ENCODE measurements around the gene QRICH1.

QRICH1 gene

DNA sequence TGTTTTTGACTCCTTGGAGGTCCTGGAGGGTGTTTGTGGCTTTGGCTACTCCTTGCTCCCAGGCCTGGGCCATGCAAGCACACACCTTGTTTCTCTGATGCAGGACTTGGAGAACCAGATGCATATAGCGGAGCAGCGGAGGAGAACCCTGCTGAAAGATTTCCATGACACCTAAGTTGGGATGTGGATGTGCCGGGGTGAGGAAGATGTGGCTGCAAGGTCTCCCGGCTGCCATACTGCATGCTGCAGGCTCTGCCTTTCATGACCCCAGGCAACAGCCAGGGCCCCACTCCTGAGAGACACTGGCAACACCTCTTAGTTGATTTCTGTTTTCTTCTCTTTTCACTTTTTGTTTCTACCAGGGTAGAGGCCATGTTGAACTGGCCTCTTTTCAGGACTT is 110.8 kb downstream of the QRICH1 start:
- H3K4me3 ChIP-seq (ENCODE audit: low read depth, low read length): no peak overlapping the region
- no peak for DNase-seq (ENCODE audit: low read depth)
- TF ChIP-seq, protein P1, sequence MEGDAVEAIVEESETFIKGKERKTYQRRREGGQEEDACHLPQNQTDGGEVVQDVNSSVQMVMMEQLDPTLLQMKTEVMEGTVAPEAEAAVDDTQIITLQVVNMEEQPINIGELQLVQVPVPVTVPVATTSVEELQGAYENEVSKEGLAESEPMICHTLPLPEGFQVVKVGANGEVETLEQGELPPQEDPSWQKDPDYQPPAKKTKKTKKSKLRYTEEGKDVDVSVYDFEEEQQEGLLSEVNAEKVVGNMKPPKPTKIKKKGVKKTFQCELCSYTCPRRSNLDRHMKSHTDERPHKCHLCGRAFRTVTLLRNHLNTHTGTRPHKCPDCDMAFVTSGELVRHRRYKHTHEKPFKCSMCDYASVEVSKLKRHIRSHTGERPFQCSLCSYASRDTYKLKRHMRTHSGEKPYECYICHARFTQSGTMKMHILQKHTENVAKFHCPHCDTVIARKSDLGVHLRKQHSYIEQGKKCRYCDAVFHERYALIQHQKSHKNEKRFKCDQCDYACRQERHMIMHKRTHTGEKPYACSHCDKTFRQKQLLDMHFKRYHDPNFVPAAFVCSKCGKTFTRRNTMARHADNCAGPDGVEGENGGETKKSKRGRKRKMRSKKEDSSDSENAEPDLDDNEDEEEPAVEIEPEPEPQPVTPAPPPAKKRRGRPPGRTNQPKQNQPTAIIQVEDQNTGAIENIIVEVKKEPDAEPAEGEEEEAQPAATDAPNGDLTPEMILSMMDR (IDR thresholded peaks at IDR 0.05; ENCODE audit: insufficient read depth, low read depth, low read length, missing control alignments): no peak

DNA sequence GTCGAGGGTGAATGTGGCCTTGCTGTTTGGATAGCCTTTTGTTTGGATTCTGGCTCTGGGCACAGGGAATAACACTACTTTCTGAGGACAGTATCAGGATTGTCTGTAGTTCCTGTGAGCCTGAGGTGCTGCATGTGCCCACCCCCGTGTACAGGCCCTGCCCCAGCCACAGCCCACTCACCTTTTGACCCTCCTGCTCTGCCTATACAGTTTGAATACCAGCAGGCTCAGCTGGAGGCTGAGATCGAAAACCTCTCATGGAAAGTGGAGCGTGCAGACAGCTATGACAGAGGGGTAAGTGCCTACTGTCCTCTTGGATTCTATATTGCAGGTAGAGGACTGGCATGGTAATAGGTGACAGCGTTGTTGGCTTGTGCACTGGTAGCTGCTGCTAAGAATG is 111.2 kb downstream of the QRICH1 start:
- TF ChIP-seq, protein P1 (IDR thresholded peaks at IDR 0.05; ENCODE audit: insufficient read depth, low read depth, low read length, missing control alignments): no peak
- DNase-seq (ENCODE audit: low read depth): no peak
- no peak overlapping the region for H3K4me3 ChIP-seq (ENCODE audit: low read depth, low read length)

GRCh38 chr3:48982016-48982415 is 111.9 kb downstream of the QRICH1 start:
- TF ChIP-seq, protein P1 (IDR thresholded peaks at IDR 0.05; ENCODE audit: insufficient read depth, low read depth, low read length, missing control alignments): no peak
- DNase-seq (ENCODE audit: low read depth): no peak
- no peak overlapping the region for H3K4me3 ChIP-seq (ENCODE audit: low read depth, low read length)

DNA sequence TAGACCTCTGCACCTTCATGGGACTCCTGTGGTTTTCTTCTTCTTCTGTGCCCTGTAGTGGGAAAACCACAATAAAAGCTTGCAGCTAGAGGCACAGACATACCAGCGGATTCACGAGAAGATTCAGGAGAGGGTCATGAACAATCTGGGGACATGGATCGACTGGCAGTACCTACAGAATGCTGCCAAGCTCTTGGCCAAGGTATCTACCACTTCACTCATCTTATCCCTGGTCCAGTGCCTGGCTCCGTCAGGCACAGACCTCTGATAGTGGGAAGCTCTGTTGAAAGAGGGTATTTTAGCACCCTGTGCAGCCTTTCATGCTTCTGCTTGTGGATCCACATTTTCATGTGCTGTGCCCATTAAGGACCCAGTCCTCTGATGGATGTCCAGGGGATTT is 113.6 kb downstream of the QRICH1 start:
- no peak for DNase-seq (ENCODE audit: low read depth)
- TF ChIP-seq, protein P1 (IDR thresholded peaks at IDR 0.05; ENCODE audit: insufficient read depth, low read depth, low read length, missing control alignments): no peak

More for the DNA sequence above, 113.6 kb downstream of the QRICH1 start:
- no peak overlapping the region for H3K4me3 ChIP-seq (ENCODE audit: low read depth, low read length)

Measured in GM12865 (cell line).